GM19099 (cell line): ENCODE measurements around the gene SUSD5.

Experiments
- POLR2A ChIP-seq: IDR thresholded peaks from 3 replicates; pipeline ENCODE4 v1.6.1; 2011; ENCODE audit warnings: low read depth; ENCODE audit not compliant: insufficient read length; ENCODE audit errors: extremely low read depth

The SUSD5 gene

DNA sequence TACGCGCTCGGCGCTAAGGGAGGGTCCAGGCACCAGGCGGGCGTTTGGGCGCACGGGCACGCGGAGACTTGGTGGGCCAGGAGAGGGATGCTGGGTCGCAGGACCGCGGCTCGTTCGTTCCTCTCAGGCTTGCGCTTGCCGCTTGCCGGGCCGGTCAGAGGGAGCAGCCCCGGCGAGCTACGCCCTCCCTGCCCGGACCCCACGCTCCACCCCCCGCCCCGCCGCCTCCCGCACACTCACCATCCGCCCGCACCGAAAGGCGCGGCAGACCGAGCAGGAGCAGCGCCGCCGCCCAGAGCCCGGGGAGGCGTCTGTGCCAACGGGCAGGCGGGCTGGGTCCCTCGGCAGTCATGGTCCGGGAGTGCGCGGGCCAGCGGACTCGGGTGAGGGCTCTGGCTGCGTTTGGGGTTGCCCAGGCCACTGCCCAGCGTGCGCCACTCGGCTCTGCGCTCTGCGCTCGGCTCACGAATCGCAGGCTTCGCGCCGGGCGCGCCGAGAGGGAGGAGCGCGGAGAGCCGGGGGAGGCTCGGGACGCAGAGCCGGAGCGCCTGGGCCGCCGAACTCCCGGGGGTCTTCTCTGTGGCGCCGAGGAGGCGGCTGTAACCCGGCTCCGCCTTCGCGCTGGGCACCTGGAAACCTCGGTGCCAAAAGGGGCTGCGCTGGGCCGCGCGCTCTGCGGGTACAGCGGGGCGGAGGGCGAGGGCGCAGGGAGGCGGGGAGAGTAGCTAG lies at the start of gene SUSD5:
TSS of gene SUSD5 (minus strand) at position 365 of the 729 bp plus-strand sequence. CDS start at position 352, 13 bp downstream.
- no peak for TF ChIP-seq POLR2A

- no peak for TF ChIP-seq POLR2A
Measured at GRCh38 chr3:33260104-33260503, 41.5 kb upstream of the SUSD5 start.

DNA sequence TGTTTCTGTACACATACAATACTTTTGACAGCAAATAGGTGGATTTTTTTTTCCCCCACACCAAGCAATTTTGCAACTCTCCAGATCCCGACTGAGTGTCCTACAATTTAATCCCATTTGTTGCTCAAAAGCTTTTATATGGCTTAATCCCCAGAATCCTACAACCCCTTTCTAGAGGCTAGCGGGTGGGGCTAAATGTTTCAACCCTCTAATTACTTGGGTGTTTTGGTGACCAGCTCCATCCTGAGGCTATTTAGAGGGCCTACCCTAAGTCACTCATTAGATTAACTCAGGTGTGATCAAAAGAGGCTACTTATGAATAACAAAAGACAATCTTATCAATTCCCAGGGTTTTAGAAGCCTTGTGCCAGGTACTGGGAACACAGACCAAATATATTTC lies 37.6 kb upstream of the SUSD5 start:
- no peak for TF ChIP-seq POLR2A

DNA sequence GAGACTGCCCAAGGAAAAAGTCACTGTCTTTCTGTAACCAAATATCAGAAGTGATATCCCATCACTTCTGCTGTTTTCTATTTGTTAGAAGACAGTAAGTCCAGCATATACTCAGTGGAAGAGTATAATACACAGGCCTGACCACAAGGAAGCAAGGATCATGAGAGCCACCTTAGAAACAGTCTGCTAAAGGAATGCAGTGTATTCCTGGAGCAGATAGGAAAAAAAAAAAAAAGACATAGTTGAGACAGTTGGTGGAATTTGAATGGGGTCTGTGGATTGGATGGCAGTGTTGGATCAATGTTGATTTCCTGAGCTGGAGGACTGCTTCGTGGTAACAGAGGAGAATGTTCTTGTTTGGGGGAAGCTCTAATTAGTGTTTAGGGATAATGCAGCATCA lies 32.1 kb upstream of the SUSD5 start:
- no peak for TF ChIP-seq POLR2A

- TF ChIP-seq POLR2A, result no peak
Measured at GRCh38 chr3:33246786-33247185, 28.2 kb upstream of the SUSD5 start.

GRCh38 chr3:33240261-33240660 lies 21.7 kb upstream of the SUSD5 start:
- no peak for TF ChIP-seq POLR2A

- TF ChIP-seq POLR2A, result no peak
Measured at GRCh38 chr3:33238923-33239322, 20.3 kb upstream of the SUSD5 start.

- no peak for TF ChIP-seq POLR2A
Measured at GRCh38 chr3:33237439-33237838, 18.8 kb upstream of the SUSD5 start.

DNA sequence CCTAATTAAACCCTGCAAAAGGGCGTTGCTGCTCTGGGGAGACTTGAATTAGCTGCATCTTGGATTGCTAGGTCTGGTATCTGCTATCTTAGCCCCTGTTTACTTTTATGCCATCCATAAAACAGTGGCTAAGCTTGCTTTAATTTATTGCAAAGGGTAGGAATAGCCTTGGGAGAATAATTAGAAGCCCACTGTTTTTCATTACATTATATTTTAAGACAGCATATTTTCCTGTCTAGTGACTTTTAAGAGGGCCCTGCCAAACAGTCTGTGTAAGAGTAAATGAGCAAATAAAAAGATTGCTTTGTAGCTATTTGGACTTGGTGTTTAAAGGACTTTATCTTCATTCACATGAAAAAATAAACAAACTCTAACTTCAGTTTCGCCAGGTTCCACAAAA lies 17.4 kb upstream of the SUSD5 start:
- no peak for TF ChIP-seq POLR2A

GRCh38 chr3:33233884-33234283 lies 15.3 kb upstream of the SUSD5 start:
- TF ChIP-seq POLR2A, result no peak

GRCh38 chr3:33231756-33232465 lies 13.3 kb upstream of the SUSD5 start:
- no peak for TF ChIP-seq POLR2A

GRCh38 chr3:33229947-33230346 lies 11.3 kb upstream of the SUSD5 start:
- TF ChIP-seq POLR2A, result no peak

DNA sequence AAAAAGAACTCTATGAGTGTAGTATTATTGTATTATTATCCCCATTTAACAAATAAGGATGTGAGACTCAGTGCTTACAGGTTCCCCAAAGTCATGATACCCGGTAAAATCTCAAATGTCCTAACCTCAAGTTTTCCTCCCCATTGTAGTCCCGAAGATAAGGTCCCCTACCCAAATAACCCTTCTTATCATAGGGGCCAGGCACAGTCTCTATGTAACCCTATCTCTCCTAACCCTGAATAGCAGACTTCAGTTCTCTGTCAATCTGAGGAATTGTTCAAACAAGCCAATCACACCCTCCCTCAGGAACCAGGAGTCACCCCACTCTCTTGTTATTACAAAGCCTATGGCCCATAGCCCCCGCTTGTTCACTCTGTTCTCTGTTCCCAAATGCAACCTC lies 10.5 kb upstream of the SUSD5 start:
- TF ChIP-seq POLR2A, result no peak

DNA sequence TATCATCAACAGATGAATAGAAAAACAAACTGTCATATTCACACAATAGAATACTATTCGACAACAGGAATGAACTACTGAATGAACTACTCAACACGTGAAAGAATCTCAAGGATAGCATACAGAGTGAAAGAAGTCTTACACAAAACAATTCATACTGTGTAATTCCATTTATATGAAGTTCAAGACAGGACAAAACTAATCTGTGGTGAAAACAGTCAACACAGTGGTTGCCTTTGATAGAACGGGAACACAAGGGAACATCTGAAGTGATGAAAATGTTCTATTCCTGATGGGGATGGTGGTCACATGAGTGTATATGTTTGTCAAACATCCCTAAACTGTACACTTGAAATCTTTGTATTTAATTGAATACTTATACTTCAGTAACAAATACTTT lies 2.6 kb upstream of the SUSD5 start:
- no peak for TF ChIP-seq POLR2A

DNA sequence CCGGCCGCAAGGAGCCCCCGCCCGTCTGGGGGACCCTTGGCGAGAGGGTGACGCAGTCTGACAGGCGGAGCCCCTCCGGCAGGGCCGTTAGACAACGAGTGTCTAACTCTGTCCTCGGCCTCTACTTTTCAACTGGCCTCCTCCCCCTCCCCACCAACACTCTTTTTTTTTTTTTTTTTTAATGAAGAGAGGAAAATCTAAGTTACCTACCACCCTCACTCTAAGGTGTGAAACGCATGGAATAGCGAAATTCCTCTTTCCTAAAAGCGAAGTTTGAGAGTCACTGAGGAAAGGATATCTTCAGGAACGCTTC lies 521 bp upstream of the SUSD5 start:
- TF ChIP-seq POLR2A, result no peak

- no peak for TF ChIP-seq POLR2A
Measured at GRCh38 chr3:33217866-33218445, 654 bp downstream of the SUSD5 start.
